B cell (primary cell): Measurements from ENCODE around the gene TMC2. TPM values are rescaled to one million over a fixed set of nuclear protein-coding genes. Genes with fewer than 3 reads are reported as not detected.

Experiments used
- ATAC-seq: fragments of 200-7000 bp; cut with Tn5 transposase; one replicate; pipeline ENCODE4 v1.10.0; 2021; ENCODE audit warnings: low read depth, mild to moderate bottlenecking, moderate number of reproducible peaks, moderate library complexity
- CTCF ChIA-PET: fragments of 350-600 bp; sonication (Branson Sonifier 250); formaldehyde crosslinking; loops from one replicate; lab custom pipeline; 2021; ENCODE audit warnings: antibody characterized with exemption, inconsistent platforms; lab: Charles Lee
- POLR2A ChIA-PET: fragments of 350-600 bp; sonication (Branson Sonifier 250); formaldehyde crosslinking; loops from one replicate; lab custom pipeline; 2021; ENCODE audit warnings: antibody characterized with exemption; lab: Charles Lee
- DNase-seq: peaks from one replicate; pipeline ENCODE4 v3.0.0; 2013
- H2AFZ ChIP-seq: 2 replicates; pipeline ENCODE4 v1.6.1; 2012; ENCODE audit warnings: mild to moderate bottlenecking, low read depth, low read length; ENCODE audit not compliant: insufficient read depth, poor library complexity, severe bottlenecking
- H3K27ac ChIP-seq, 2 donors: 1 replicate in 1 of 2; 2 replicates in 1 of 2; pipeline ENCODE4 v1.5.1; 2012 to 2013; ENCODE audit warnings: low read length in 2 of 2, mild to moderate bottlenecking in 2 of 2, moderate library complexity in 1 of 2
- H3K27me3 ChIP-seq, 4 experiments: fragments of 200-600 bp in 1 of 4; sonication (generic) in 1 of 4; replicated peaks in 1 of 4; 1 replicate in 2 of 4; 2 replicates in 2 of 4; pipeline versions ENCODE4 v1.6.1 to v1.7.0; 2013 to 2016; ENCODE audit warnings: low read length in 3 of 4, mild to moderate bottlenecking in 2 of 4, mixed read lengths in 1 of 4, moderate library complexity in 1 of 4; ENCODE audit not compliant: insufficient read depth in 4 of 4, control insufficient read depth in 3 of 4; ENCODE audit errors: control extremely low read depth in 1 of 4
- H3K36me3 ChIP-seq, 2 experiments: replicated peaks in 1 of 2; 1 replicate in 1 of 2; 2 replicates in 1 of 2; pipeline versions ENCODE4 v1.6.1 to v1.7.1; 2013; ENCODE audit warnings: low read length in 1 of 2; ENCODE audit not compliant: insufficient read depth in 2 of 2, control insufficient read depth in 1 of 2; ENCODE audit errors: control extremely low read depth in 1 of 2, extremely low read depth in 1 of 2
- H3K4me1 ChIP-seq, 2 donors: fragments of 200-600 bp in 1 of 2; sonication (generic) in 1 of 2; 1 replicate in 1 of 2; 2 replicates in 1 of 2; pipeline versions ENCODE4 v1.5.1 to v1.6.1; 2013 to 2017; ENCODE audit warnings: low read length in 2 of 2; ENCODE audit not compliant: control insufficient read depth in 2 of 2, insufficient read depth in 2 of 2
- H3K4me2 ChIP-seq: replicated peaks from 2 replicates; pipeline ENCODE3; 2012; ENCODE audit warnings: mild to moderate bottlenecking, low read depth, low read length; ENCODE audit not compliant: poor library complexity, severe bottlenecking
- H3K4me3 ChIP-seq, 5 experiments: fragments of 200-600 bp in 1 of 5; sonication (generic) in 1 of 5; 1 replicate in 3 of 5; 2 replicates in 2 of 5; pipeline versions ENCODE4 v1.5.1 to v1.7.0; 2011 to 2016; ENCODE audit warnings: low read length in 4 of 5, mild to moderate bottlenecking in 4 of 5, low read depth in 2 of 5, control low read depth in 1 of 5, moderate library complexity in 1 of 5; ENCODE audit not compliant: insufficient read depth in 1 of 5; ENCODE audit errors: control extremely low read depth in 1 of 5, extremely low read depth in 1 of 5
- H3K79me2 ChIP-seq: fragments of 200-600 bp; sonication (generic); one replicate; pipeline ENCODE4 v1.6.0; 2016; ENCODE audit warnings: low read length; ENCODE audit not compliant: control insufficient read depth, insufficient read depth
- H3K9ac ChIP-seq: fragments of 200-600 bp; sonication (generic); 2 replicates; pipeline ENCODE4 v1.6.1; 2017; ENCODE audit warnings: mild to moderate bottlenecking, low read length, moderate library complexity
- H3K9me3 ChIP-seq, 3 donors: one replicate each; pipeline versions ENCODE4 v1.6.1 to v1.7.1; 2013; ENCODE audit warnings: low read length in 2 of 3; ENCODE audit not compliant: control insufficient read depth in 2 of 3, insufficient read depth in 1 of 3; ENCODE audit errors: control extremely low read depth in 1 of 3
- H4K20me1 ChIP-seq: 2 replicates; pipeline ENCODE4 v1.6.0; 2012; ENCODE audit warnings: mild to moderate bottlenecking, low read length; ENCODE audit not compliant: insufficient read depth, control insufficient read depth, poor library complexity, severe bottlenecking
- H3K27ac Mint-ChIP-seq: one replicate; pipeline ENCODE4 v1.8.0; 2021; ENCODE audit warnings: mixed read lengths
- H3K27me3 Mint-ChIP-seq: one replicate; pipeline ENCODE4 v1.8.0; 2021; ENCODE audit warnings: mixed read lengths
- H3K4me1 Mint-ChIP-seq: one replicate; pipeline ENCODE4 v1.8.0; 2021; ENCODE audit warnings: mixed read lengths
- H3K4me3 Mint-ChIP-seq: one replicate; pipeline ENCODE4 v1.8.0; 2021; ENCODE audit warnings: mixed read lengths
- H3K9me3 Mint-ChIP-seq: one replicate; pipeline ENCODE4 v1.8.0; 2022; ENCODE audit warnings: mixed read lengths; ENCODE audit not compliant: insufficient read depth
- CTCF ChIP-seq: fragments of 200-600 bp; IDR thresholded peaks from one replicate; pipeline ENCODE4 v1.8.0; 2022; ENCODE audit warnings: antibody characterized with exemption, mild to moderate bottlenecking
- EZH2 ChIP-seq: IDR thresholded peaks from 2 replicates; pipeline ENCODE4 v1.6.1; 2012; ENCODE audit warnings: borderline replicate concordance, low read depth, mild to moderate bottlenecking, moderate library complexity, low read length; ENCODE audit not compliant: insufficient read depth, poor library complexity, severe bottlenecking
- WGBS: methylation state at CpG from one replicate; pipeline ENCODE4 v1.1.5; 2013; ENCODE audit warnings: missing lambda C conversion rate; ENCODE audit not compliant: insufficient coverage; 5-methylcytosine and 5-hydroxymethylcytosine counted together
- intact Hi-C: fragments of 100-400 bp; cut with micrococcal nuclease; formaldehyde crosslinking; loops from one replicate; pipeline ENCODE4 v1.10.0; 2022
- polyA plus RNA-seq: library from polyadenylated mRNA; depleted of rRNA; stranded (reverse); fragments of >200 nt; gene quantifications from 2 replicates; pipeline ENCODE4 v1.2.3, GENCODE V29; 2012
- total RNA-seq, 2 donors: library from RNA; stranded (reverse); fragments of 120-200 nt in 1 of 2; gene quantifications; 1 replicate in 1 of 2; 2 replicates in 1 of 2; pipeline versions ENCODE4 v1.2.3 to v1.2.4, GENCODE V29; 2013 to 2022

The TMC2 gene
- total and polyA plus RNA-seq, 2 donors (not counting 1 experiment from before 2014, with no cell fraction given), result not detected

GRCh38 chr20:2658414-2659354 lies 122.3 kb downstream of the TMC2 start:
- H3K4me1 ChIP-seq, result peaks cover 14 to 16% of the 10 kb centered on the region in 2 donors
- Mint-ChIP-seq H3K27me3 (no peaks in the 10 kb centered on the region), H3K4me3 (no peak overlapping the region), H3K9me3 (no peaks in the 10 kb centered on the region), H3K27ac (no peak overlapping the region), H3K4me1 (peaks cover 26% of the 10 kb centered on the region)
- H3K4me3 ChIP-seq, result no peak overlapping the region
- intact Hi-C loops, result no loop called here
- peak; percentile 23 for DNase-seq
- peaks cover 37% of the 10 kb centered on the region for H4K20me1 ChIP-seq
- TF ChIP-seq CTCF, result no peak
- TF ChIP-seq EZH2, result no peak
- no peak overlapping the region for H3K9ac ChIP-seq
- no peak for ATAC-seq
- WGBS, result 90% methylated on average over 12 of the region's 13 CpGs
- H3K27me3 ChIP-seq, result no peaks in the 10 kb centered on the region
- POLR2A ChIA-PET, result no interaction called here
- H3K4me2 ChIP-seq, result no peak overlapping the region
- peaks cover 30% of the 10 kb centered on the region for H3K79me2 ChIP-seq
- H3K27ac ChIP-seq, result no peak overlapping the region
- H2AFZ ChIP-seq, result no peak overlapping the region
- CTCF ChIA-PET, result no interaction called here
- peaks cover 4 to 83% of the 10 kb centered on the region in 2 experiments for H3K36me3 ChIP-seq
- H3K9me3 ChIP-seq, result no peaks in the 10 kb centered on the region

GRCh38 chr20:2659547-2659946 lies 123.2 kb downstream of the TMC2 start:
- H3K9me3 ChIP-seq, result no peaks in the 10 kb centered on the region
- peaks cover 4 to 76% of the 10 kb centered on the region in 2 experiments for H3K36me3 ChIP-seq
- no peak overlapping the region for H3K4me2 ChIP-seq
- Mint-ChIP-seq H3K9me3 (no peaks in the 10 kb centered on the region), H3K27me3 (no peaks in the 10 kb centered on the region), H3K4me1 (peaks cover 22% of the 10 kb centered on the region), H3K27ac (no peak overlapping the region), H3K4me3 (no peak overlapping the region)
- intact Hi-C loops, result no loop called here
- H2AFZ ChIP-seq, result no peak overlapping the region
- no peak overlapping the region for H3K27ac ChIP-seq
- DNase-seq (no peak), ATAC-seq (no peak)
- peaks cover 11 to 12% of the 10 kb centered on the region in 2 donors for H3K4me1 ChIP-seq
- WGBS, result 93% methylated on average over 7 of the region's 10 CpGs
- peaks cover 24% of the 10 kb centered on the region for H3K79me2 ChIP-seq
- no peak for TF ChIP-seq CTCF
- no peak for TF ChIP-seq EZH2
- ChIA-PET CTCF (no interaction called here), POLR2A (no interaction called here)
- H3K4me3 ChIP-seq, result no peak overlapping the region
- no peaks in the 10 kb centered on the region for H3K27me3 ChIP-seq
- H4K20me1 ChIP-seq, result peaks cover 31% of the 10 kb centered on the region
- no peak overlapping the region for H3K9ac ChIP-seq
